ENCODE results near the gene GCNT1.

GCNT1 gene

DNA sequence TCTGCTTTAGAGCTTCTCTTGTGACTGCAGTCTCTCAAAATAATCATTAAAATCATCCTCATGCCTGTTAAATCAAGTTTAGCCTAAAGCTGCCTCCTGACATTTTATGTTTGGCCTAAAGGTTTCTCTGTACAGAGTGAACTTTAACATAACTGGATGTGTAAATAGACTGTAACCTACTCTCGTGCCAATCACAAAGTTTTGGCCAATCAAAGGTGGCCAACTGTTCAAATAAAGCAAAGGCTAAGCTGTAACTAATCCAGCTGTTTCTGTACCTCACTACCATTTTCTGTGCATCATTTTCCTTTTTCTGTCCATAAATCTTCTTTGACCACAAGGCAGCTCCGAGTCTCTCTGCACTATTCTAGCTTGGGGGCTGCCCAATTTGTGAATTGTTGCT is 86.2 kb downstream of the GCNT1 start:
- Histone ChIP-seq H4K20me1 (no peaks in the 10 kb centered on the region), H3K9ac (no peak overlapping the region), H3K9me3 (replicated peaks in 1 of 11) (peaks cover 5 to 25% (median 11%) of the 10 kb centered on the region in 11 experiments; a peak in 14 of 22 replicates), H3K27ac (no peak overlapping the region), H3K36me3 (no peaks in the 10 kb centered on the region), H3K4me2 (peak overlapping the region in 3 of 11 experiments; percentile 10 to 58 (median 32); a peak in 4 of 22 replicates), H3K4me1 (peaks cover 0 to 12% (median 0%) of the 10 kb centered on the region in 10 experiments; a peak in 5 of 20 replicates), H3K27me3 (no peaks in the 10 kb centered on the region), H3K4me3 (no peak overlapping the region)
- no peak for TF ChIP-seq Cebpa-rat (IDR thresholded peaks at IDR 0.05)

DNA sequence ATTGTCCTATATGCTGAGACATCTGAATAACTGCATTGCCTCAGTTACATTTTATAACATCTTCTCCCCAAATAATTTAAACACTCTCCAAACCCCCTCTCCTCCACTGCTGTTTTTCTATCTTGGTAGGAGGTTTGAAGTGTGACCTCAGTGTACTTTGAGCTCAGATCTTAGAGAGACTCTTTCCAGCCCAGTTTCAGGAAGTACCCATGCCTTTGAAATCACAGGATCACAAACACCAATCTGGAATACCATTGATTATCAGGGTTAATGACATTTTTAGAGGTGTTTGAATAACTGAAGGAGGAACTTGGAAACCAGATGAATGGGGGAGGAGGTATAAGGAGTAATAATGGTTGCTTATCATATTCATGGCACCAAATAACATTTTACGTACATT is 93.2 kb downstream of the GCNT1 start:
- Histone ChIP-seq H3K9ac (no peak overlapping the region), H3K27ac (no peak overlapping the region), H3K36me3 (no peaks in the 10 kb centered on the region), H3K4me1 (peaks cover 0 to 26% (median 0%) of the 10 kb centered on the region in 10 experiments; a peak in 5 of 20 replicates), H3K27me3 (no peaks in the 10 kb centered on the region), H3K4me3 (no peak overlapping the region), H3K4me2 (no peak overlapping the region), H4K20me1 (no peaks in the 10 kb centered on the region), H3K9me3 (replicated peaks in 1 of 11) (peaks cover 0 to 7% (median 0%) of the 10 kb centered on the region in 11 experiments; a peak in 4 of 22 replicates)
- TF ChIP-seq Cebpa-rat (IDR thresholded peaks at IDR 0.05) = no peak

DNA sequence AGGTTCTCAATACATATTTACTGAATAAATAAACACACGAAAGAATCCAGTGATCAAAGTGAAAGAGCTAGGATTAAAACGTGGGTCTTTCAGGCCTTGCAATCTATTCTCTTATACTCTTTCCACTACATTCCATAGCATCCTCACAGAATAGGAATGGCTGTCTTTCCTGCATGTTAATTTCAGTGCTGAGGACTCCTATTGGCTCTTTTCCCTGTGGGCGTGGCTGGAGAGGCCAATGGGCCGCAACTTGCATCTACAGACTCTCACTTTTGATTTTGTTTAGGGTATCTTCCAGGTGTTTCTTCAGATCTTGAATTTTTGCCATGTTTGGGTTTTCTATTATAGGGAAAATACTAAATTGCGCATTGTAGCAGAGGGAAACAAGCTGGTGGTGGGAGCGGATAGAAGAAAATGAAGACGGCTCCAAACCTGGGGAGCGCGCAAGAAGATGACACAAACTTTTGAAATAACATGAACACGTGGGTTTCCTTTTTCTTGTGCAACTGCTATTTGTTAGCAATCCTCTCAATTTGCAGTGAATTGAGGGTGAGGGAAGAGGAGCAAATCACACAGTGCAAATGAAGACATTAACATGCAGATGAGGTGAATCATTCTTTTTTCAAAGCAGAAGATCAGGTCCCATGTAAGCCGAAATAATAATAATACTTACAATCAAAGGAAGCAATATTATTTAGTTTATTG is 93.9 kb downstream of the GCNT1 start:
- Histone ChIP-seq H3K27ac (no peak overlapping the region), H3K9me3 (replicated peaks in 1 of 11) (peaks cover 0 to 7% (median 0%) of the 10 kb centered on the region in 11 experiments; a peak in 4 of 22 replicates), H3K9ac (no peak overlapping the region), H3K4me2 (no peak overlapping the region), H3K4me1 (peaks cover 0 to 33% (median 0%) of the 10 kb centered on the region in 10 experiments; a peak in 6 of 20 replicates), H3K4me3 (no peak overlapping the region), H3K36me3 (no peaks in the 10 kb centered on the region), H3K27me3 (no peaks in the 10 kb centered on the region), H4K20me1 (no peaks in the 10 kb centered on the region)
- no peak for TF ChIP-seq Cebpa-rat (IDR thresholded peaks at IDR 0.05)

DNA sequence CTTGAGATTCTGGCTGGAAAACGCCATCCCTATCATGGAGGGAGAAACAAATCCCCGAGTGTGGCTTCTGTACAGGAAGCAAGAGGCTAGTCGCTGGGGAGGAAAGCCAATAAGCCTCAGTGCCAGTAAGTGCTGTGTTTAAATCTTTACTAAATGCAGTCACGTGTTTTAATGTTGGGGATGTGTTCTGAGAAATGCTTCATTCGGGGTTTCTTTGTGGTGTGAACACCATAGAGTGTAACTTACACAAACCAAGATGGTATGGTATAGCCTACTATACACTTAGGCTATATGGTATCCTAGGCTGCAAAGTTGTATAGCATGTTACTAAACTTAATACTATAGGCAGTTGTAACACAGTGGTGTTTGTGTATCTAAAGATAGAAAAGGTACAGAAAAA is 94.7 kb downstream of the GCNT1 start:
- Histone ChIP-seq H4K20me1 (no peaks in the 10 kb centered on the region), H3K4me2 (peak overlapping the region in 2 of 11 experiments; percentile 8 to 33; a peak in 1 of 22 replicates), H3K4me1 (peaks cover 0 to 41% (median 6%) of the 10 kb centered on the region in 10 experiments; a peak in 14 of 20 replicates), H3K4me3 (no peak overlapping the region), H3K27ac (no peak overlapping the region), H3K9me3 (replicated peaks in 1 of 11) (peaks cover 0 to 7% (median 1%) of the 10 kb centered on the region in 11 experiments; a peak in 4 of 22 replicates), H3K36me3 (no peaks in the 10 kb centered on the region), H3K27me3 (no peaks in the 10 kb centered on the region), H3K9ac (no peak overlapping the region)
- TF ChIP-seq Cebpa-rat (IDR thresholded peaks at IDR 0.05) = no peak

Data from BLaER1 treated with 17β-estradiol and CSF1 and Interleukin-3, amounts not matched to agents 10 nM and 100 nM (cell line).